Measurements from ENCODE around the gene FAM107B. TPM values are rescaled to one million over a fixed set of nuclear protein-coding genes. Genes with fewer than 3 reads are reported as not detected.

FAM107B gene
- total and polyA plus RNA-seq, 2 donors (not counting 3 experiments of a cell fraction or from before 2014, with no cell fraction given): 39.2 to 176 TPM

DNA sequence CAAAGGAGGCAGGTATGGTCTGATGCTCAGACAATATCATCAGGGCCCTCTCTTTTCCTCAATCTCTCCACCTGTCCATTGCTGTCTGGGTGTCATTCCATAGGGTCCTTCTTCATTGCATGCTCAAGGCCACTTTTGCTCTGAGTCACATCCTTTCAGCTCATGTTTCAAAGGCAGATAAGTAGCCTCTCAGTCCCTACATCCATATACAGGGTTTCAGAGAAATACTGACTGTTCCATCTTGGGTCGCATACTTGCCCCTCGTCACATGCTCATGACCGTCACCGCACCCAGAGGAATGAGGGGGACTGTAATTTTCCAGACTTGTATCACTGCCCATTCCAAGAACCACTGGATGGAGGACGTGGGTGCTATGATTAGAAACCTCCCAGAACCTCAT lies 93.4 kb downstream of the FAM107B start:
- dilution Hi-C loops (cut with MboI; ENCODE audit: extremely low pct_ligation_motif_present, low sequenced_read_pairs) (no loop called here), intact Hi-C loops (cut with micrococcal nuclease) (no loop called here)
- ChIA-PET CTCF (no interaction called here), POLR2A (no interaction called here)
- no peak overlapping the region for H3K27ac ChIP-seq (ENCODE audit: insufficient read depth, low read depth, low read length)
- no peak overlapping the region for H3K9ac ChIP-seq (replicated peaks; ENCODE audit: extremely low read depth, insufficient read depth, low read length)
- no peak overlapping the region for H2AFZ ChIP-seq (ENCODE audit: low read depth, low read length)
- no peak for TF ChIP-seq FOS (IDR thresholded peaks at IDR 0.05; ENCODE audit: borderline replicate concordance, insufficient read depth, low read length)
- TF ChIP-seq POLR2A (IDR thresholded peaks at IDR 0.05; ENCODE audit: low read depth, low read length): no peak
- TF ChIP-seq, protein P1, sequence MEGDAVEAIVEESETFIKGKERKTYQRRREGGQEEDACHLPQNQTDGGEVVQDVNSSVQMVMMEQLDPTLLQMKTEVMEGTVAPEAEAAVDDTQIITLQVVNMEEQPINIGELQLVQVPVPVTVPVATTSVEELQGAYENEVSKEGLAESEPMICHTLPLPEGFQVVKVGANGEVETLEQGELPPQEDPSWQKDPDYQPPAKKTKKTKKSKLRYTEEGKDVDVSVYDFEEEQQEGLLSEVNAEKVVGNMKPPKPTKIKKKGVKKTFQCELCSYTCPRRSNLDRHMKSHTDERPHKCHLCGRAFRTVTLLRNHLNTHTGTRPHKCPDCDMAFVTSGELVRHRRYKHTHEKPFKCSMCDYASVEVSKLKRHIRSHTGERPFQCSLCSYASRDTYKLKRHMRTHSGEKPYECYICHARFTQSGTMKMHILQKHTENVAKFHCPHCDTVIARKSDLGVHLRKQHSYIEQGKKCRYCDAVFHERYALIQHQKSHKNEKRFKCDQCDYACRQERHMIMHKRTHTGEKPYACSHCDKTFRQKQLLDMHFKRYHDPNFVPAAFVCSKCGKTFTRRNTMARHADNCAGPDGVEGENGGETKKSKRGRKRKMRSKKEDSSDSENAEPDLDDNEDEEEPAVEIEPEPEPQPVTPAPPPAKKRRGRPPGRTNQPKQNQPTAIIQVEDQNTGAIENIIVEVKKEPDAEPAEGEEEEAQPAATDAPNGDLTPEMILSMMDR (IDR thresholded peaks at IDR 0.05; ENCODE audit: extremely low read depth in 1 of 2, insufficient read depth in 1 of 2, low read depth in 1 of 2, low read length in 2 of 2): no peak
- TF ChIP-seq EZH2 (IDR thresholded peaks at IDR 0.05; ENCODE audit: borderline replicate concordance, low read depth, low read length, severe bottlenecking): no peak
- TF ChIP-seq, protein P2, sequence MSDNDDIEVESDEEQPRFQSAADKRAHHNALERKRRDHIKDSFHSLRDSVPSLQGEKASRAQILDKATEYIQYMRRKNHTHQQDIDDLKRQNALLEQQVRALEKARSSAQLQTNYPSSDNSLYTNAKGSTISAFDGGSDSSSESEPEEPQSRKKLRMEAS (IDR thresholded peaks at IDR 0.05; ENCODE audit: insufficient read depth, insufficient read length): no peak
- TF ChIP-seq MYC (IDR thresholded peaks at IDR 0.05; ENCODE audit: low read depth, low read length): no peak
- H3K27me3 ChIP-seq (ENCODE audit: control insufficient read depth in 2 of 2, insufficient read depth in 2 of 2, low read length in 2 of 2): no peaks in the 10 kb centered on the region
- no peak overlapping the region for H3K4me3 ChIP-seq (replicated peaks in 1 of 3; ENCODE audit: insufficient read depth in 1 of 3, low read depth in 1 of 3, low read length in 3 of 3)
- FAIRE-seq: no peak
- no peaks in the 10 kb centered on the region for H4K20me1 ChIP-seq (replicated peaks; ENCODE audit: control insufficient read depth, extremely low read depth, insufficient read depth, low read length)
- H3K9me3 ChIP-seq (replicated peaks; ENCODE audit: control insufficient read depth, insufficient read depth, low read length): no peaks in the 10 kb centered on the region
- no peaks in the 10 kb centered on the region for H3K79me2 ChIP-seq (ENCODE audit: control insufficient read depth, insufficient read depth, low read length)
- H3K4me1 ChIP-seq (ENCODE audit: control insufficient read depth, extremely low read depth, insufficient read depth, low read length): no peaks in the 10 kb centered on the region
- no peak overlapping the region for H3K4me2 ChIP-seq (ENCODE audit: insufficient read depth, low read length)
- H3K36me3 ChIP-seq (ENCODE audit: control insufficient read depth in 2 of 2, extremely low read depth in 1 of 2, insufficient read depth in 2 of 2, low read length in 2 of 2): no peaks in the 10 kb centered on the region
- DNase-seq (ENCODE audit: low read depth, low spot score): no peak
- no peaks in the 10 kb centered on the region for H3K9me1 ChIP-seq (replicated peaks; ENCODE audit: control insufficient read depth, extremely low read depth, insufficient read depth, low read length)
- BruUV-seq (replicated peaks): no TSS peak

DNA sequence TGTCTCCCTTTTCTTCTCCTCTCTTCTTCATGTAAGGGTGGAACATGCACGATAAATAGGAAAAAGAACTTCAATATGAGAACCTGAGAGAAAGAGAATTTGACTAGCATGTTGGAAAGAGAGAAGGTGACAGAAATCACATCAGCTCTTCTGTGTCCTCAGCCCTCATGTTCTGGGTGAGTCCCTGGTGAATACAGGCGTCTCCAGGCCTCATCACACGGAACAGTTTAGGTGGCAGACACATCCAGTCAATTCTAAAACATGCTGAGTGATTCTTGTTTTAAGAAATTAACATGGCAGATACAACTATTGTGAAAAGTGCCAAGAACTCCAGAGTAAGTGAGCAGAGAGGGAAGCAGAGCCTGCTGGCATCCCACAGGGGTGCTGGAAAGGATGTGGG lies 96.1 kb downstream of the FAM107B start:
- Histone ChIP-seq H3K9me3 (replicated peaks; ENCODE audit: control insufficient read depth, insufficient read depth, low read length) (no peaks in the 10 kb centered on the region), H2AFZ (ENCODE audit: low read depth, low read length) (no peak overlapping the region), H4K20me1 (replicated peaks; ENCODE audit: control insufficient read depth, extremely low read depth, insufficient read depth, low read length) (no peaks in the 10 kb centered on the region), H3K4me3 (replicated peaks in 1 of 3; ENCODE audit: insufficient read depth in 1 of 3, low read depth in 1 of 3, low read length in 3 of 3) (no peak overlapping the region), H3K4me1 (ENCODE audit: control insufficient read depth, extremely low read depth, insufficient read depth, low read length) (no peaks in the 10 kb centered on the region), H3K9ac (replicated peaks; ENCODE audit: extremely low read depth, insufficient read depth, low read length) (no peak overlapping the region), H3K27me3 (ENCODE audit: control insufficient read depth in 2 of 2, insufficient read depth in 2 of 2, low read length in 2 of 2) (peaks cover 0 to 3% of the 10 kb centered on the region in 2 experiments), H3K36me3 (ENCODE audit: control insufficient read depth in 2 of 2, extremely low read depth in 1 of 2, insufficient read depth in 2 of 2, low read length in 2 of 2) (no peaks in the 10 kb centered on the region), H3K9me1 (replicated peaks; ENCODE audit: control insufficient read depth, extremely low read depth, insufficient read depth, low read length) (no peaks in the 10 kb centered on the region), H3K79me2 (ENCODE audit: control insufficient read depth, insufficient read depth, low read length) (no peaks in the 10 kb centered on the region), H3K27ac (ENCODE audit: insufficient read depth, low read depth, low read length) (no peak overlapping the region), H3K4me2 (ENCODE audit: insufficient read depth, low read length) (no peak overlapping the region)
- FAIRE-seq: no peak
- dilution Hi-C loops (cut with MboI; ENCODE audit: extremely low pct_ligation_motif_present, low sequenced_read_pairs) (no loop called here), intact Hi-C loops (cut with micrococcal nuclease) (no loop called here)
- ChIA-PET POLR2A (no interaction called here), CTCF (no interaction called here)
- TF ChIP-seq MYC (IDR thresholded peaks at IDR 0.05; ENCODE audit: low read depth, low read length): no peak
- no peak for TF ChIP-seq GATA2 (IDR thresholded peaks at IDR 0.05; ENCODE audit: insufficient read depth, insufficient read length, low read depth, low read length)
- no peak for TF ChIP-seq FOS (IDR thresholded peaks at IDR 0.05; ENCODE audit: borderline replicate concordance, insufficient read depth, low read length)
- TF ChIP-seq EZH2 (IDR thresholded peaks at IDR 0.05; ENCODE audit: borderline replicate concordance, low read depth, low read length, severe bottlenecking): no peak
- TF ChIP-seq, protein P1 (IDR thresholded peaks at IDR 0.05; ENCODE audit: extremely low read depth in 1 of 2, insufficient read depth in 1 of 2, low read depth in 1 of 2, low read length in 2 of 2): no peak
- TF ChIP-seq POLR2A (IDR thresholded peaks at IDR 0.05; ENCODE audit: low read depth, low read length): no peak
- TF ChIP-seq JUN (IDR thresholded peaks at IDR 0.05; ENCODE audit: borderline replicate concordance, insufficient read depth, insufficient read length, low read depth): no peak
- TF ChIP-seq POLR2AphosphoS5 (IDR thresholded peaks at IDR 0.05; ENCODE audit: insufficient read depth, low read depth, low read length): no peak
- TF ChIP-seq, protein P2 (IDR thresholded peaks at IDR 0.05; ENCODE audit: insufficient read depth, insufficient read length): no peak
- DNase-seq (ENCODE audit: low read depth, low spot score): no peak
- no TSS peak for BruUV-seq (replicated peaks)

All from endothelial cell of umbilical vein (primary cell).